Upper lobe of left lung (tissue), 4 donors: ENCODE measurements around the gene GSTM1.
"Not testable (repeated sequence)": the region's sequence is repeated elsewhere in the genome, so short reads cannot be mapped to it uniquely, and the experiment has no call there.

ENCODE experiments used
- CTCF ChIP-seq, 6 experiments: fragments of 450-650 bp in 4 of 6; fragments of 200-600 bp in 2 of 6; sonication (generic) in 2 of 6; IDR thresholded peaks; one replicate each; pipeline ENCODE4 v1.5.1; 2016 to 2019; ENCODE audit warnings: antibody characterized with exemption in 6 of 6
- EP300 ChIP-seq, 4 donors: sonication (generic); formaldehyde crosslinking; IDR thresholded peaks; one replicate each; pipeline ENCODE4 v1.5.1; 2017; ENCODE audit warnings: antibody characterized with exemption in 4 of 4, control low read depth in 2 of 4
- POLR2A ChIP-seq, 4 donors: fragments of 450-650 bp; IDR thresholded peaks; one replicate each; pipeline ENCODE4 v1.5.1; 2016 to 2017; ENCODE audit warnings: antibody characterized with exemption in 4 of 4, mild to moderate bottlenecking in 2 of 4
- POLR2AphosphoS5 ChIP-seq, 2 donors: sonication (generic); formaldehyde crosslinking; IDR thresholded peaks; one replicate each; pipeline ENCODE4 v1.5.1; 2017; ENCODE audit warnings: antibody characterized with exemption in 2 of 2

- not testable (repeated sequence) for TF ChIP-seq POLR2A, CTCF, EP300, POLR2AphosphoS5 (IDR thresholded peaks at IDR 0.05)
Measured at GRCh38 chr1:109694400-109694799, 6.8 kb downstream of the GSTM1 start.
